ENCODE results near the gene PAPPA.

GRCh38 chr9:116223926-116224325 lies 70.3 kb downstream of the PAPPA start:
- no peak for TF ChIP-seq CTCF (IDR thresholded peaks at IDR 0.05)
- no peak for TF ChIP-seq POLR2A (IDR thresholded peaks at IDR 0.05)
